K562 (cell line): Measurements from ENCODE around the gene UBXN6. TPM values are rescaled to one million over a fixed set of nuclear protein-coding genes. Genes with fewer than 3 reads are reported as not detected.

ENCODE experiments used
- ATAC-seq: fragments of 200-7000 bp; cut with Tn5 transposase; 3 replicates; pipeline ENCODE4 v1.9.1; 2020; ENCODE audit warnings: moderate library complexity
- BruUV-seq: library from RNA; stranded (reverse); fragments of 400-500 nt; replicated peaks from 2 replicates; lab custom pipeline; 2021; lab: Mats Ljungman, UMichigan
- CTCF ChIA-PET: fragments of 300-600 bp; formaldehyde crosslinking; extraction: SDS; loops from one replicate; lab custom pipeline; 2021; ENCODE audit warnings: low intra/inter-chr PET ratio; lab: Yijun Ruan, JAX
- POLR2A ChIA-PET: fragments of 300-600, 350-650 bp; sonication (Branson Sonifier 250); formaldehyde crosslinking; extraction: SDS; loops from one replicate; lab custom pipeline; 2021; ENCODE audit warnings: antibody characterized with exemption, inconsistent platforms; lab: Yijun Ruan, JAX
- DNase-seq, 4 experiments: peaks; one replicate each; pipeline versions ENCODE4 v3.0.0 to v3.0.0-alpha.2; 2011 to 2018; ENCODE audit warnings: low spot score in 3 of 4, mixed read lengths in 3 of 4; ENCODE audit errors: extremely low read depth in 1 of 4
- FAIRE-seq: peaks from 2 replicates; lab custom pipeline; 2011; peaks lifted over from hg19 to GRCh38; lab: Jason Lieb, UNC
- H2AFZ ChIP-seq: 2 replicates; pipeline ENCODE4 v1.6.0; 2011; ENCODE audit warnings: low read depth, low read length, control low read depth, inconsistent platforms
- H3K27ac ChIP-seq: fragments of 200-600 bp; 3 replicates; pipeline ENCODE4 v1.8.0; 2011; ENCODE audit warnings: low read depth, mild to moderate bottlenecking, control low read depth, inconsistent platforms, low read length, moderate library complexity, mixed read lengths; ENCODE audit errors: extremely low read depth
- H3K27me3 ChIP-seq, 2 experiments: fragments of 300-600 bp in 1 of 2; 2 replicates in 1 of 2; 3 replicates in 1 of 2; pipeline versions ENCODE4 v1.6.0 to v1.8.0; 2011; ENCODE audit warnings: inconsistent platforms in 2 of 2, low read length in 2 of 2, mild to moderate bottlenecking in 1 of 2, mixed read lengths in 1 of 2, moderate library complexity in 1 of 2; ENCODE audit not compliant: control insufficient read depth in 2 of 2, insufficient read depth in 2 of 2
- H3K36me3 ChIP-seq: fragments of 300-600 bp; 3 replicates; pipeline ENCODE4 v1.8.0; 2011; ENCODE audit warnings: mild to moderate bottlenecking, low read length, inconsistent platforms; ENCODE audit not compliant: control insufficient read depth, insufficient read depth
- H3K4me1 ChIP-seq, 2 experiments: fragments of 200-600 bp in 1 of 2; replicated peaks in 1 of 2; 2 replicates in 1 of 2; 3 replicates in 1 of 2; pipeline versions ENCODE4 v1.5.1 to v1.8.0; 2011; ENCODE audit warnings: inconsistent platforms in 2 of 2, low read length in 2 of 2, mild to moderate bottlenecking in 1 of 2, mixed read lengths in 1 of 2, moderate library complexity in 1 of 2; ENCODE audit not compliant: control insufficient read depth in 2 of 2, insufficient read depth in 2 of 2
- H3K4me2 ChIP-seq: 2 replicates; pipeline ENCODE4 v1.6.1; 2011; ENCODE audit warnings: low read length, control low read depth, inconsistent platforms, mixed read lengths; ENCODE audit not compliant: insufficient read depth
- H3K4me3 ChIP-seq: fragments of 200-600 bp; sonication (generic), shearing (Covaris generic); 2 replicates; pipeline ENCODE4 v1.5.1; 2016; ENCODE audit warnings: control low read depth, inconsistent platforms
- H3K79me2 ChIP-seq: fragments of 200-600 bp; 3 replicates; pipeline ENCODE4 v1.8.0; 2011; ENCODE audit warnings: low read length, inconsistent platforms; ENCODE audit not compliant: control insufficient read depth, insufficient read depth
- H3K9ac ChIP-seq, 2 experiments: 2 replicates each; pipeline versions ENCODE4 v1.6.0 to v1.6.1; 2011; ENCODE audit warnings: low read depth in 2 of 2, low read length in 2 of 2, control low read depth in 1 of 2, inconsistent platforms in 1 of 2, mild to moderate bottlenecking in 1 of 2, mixed read lengths in 1 of 2; ENCODE audit not compliant: insufficient read depth in 1 of 2
- H3K9me1 ChIP-seq: one replicate; pipeline ENCODE4 v1.6.0; 2011; ENCODE audit warnings: inconsistent platforms, mild to moderate bottlenecking, low read length, moderate library complexity; ENCODE audit not compliant: control insufficient read depth, insufficient read depth
- H3K9me3 ChIP-seq: replicated peaks from 2 replicates; pipeline ENCODE4 v1.5.1; 2011; ENCODE audit warnings: low read depth, low read length, inconsistent platforms; ENCODE audit not compliant: control insufficient read depth, insufficient read depth
- H4K20me1 ChIP-seq: replicated peaks from 2 replicates; pipeline ENCODE4 v1.6.1; 2011; ENCODE audit warnings: low read length, inconsistent platforms, mixed read lengths; ENCODE audit not compliant: control insufficient read depth, insufficient read depth
- BCOR ChIP-seq: fragments of 450-650 bp; IDR thresholded peaks from 2 replicates; pipeline ENCODE4 v1.6.1; 2016
- CBFA2T3 ChIP-seq: fragments of 450-650 bp; IDR thresholded peaks from 2 replicates; pipeline ENCODE4 v1.6.1; 2017
- CBFB ChIP-seq: sonication (generic); formaldehyde crosslinking; IDR thresholded peaks from 2 replicates; pipeline ENCODE4 v1.4.0; 2020; ENCODE audit warnings: mild to moderate bottlenecking, missing genetic modification reagents
- HDGF ChIP-seq: fragments of 450-650 bp; IDR thresholded peaks from 2 replicates; pipeline ENCODE4 v1.6.1; 2016
- KDM1A ChIP-seq, 2 experiments: fragments of 450-650 bp; IDR thresholded peaks; 2 replicates each; pipeline ENCODE4 v1.6.1; 2016; ENCODE audit warnings: mild to moderate bottlenecking in 2 of 2
- KDM2B ChIP-seq: fragments of 250-450 bp; sonication (Bioruptor Pico); IDR thresholded peaks from 2 replicates; pipeline ENCODE4 v1.8.0; 2021; ENCODE audit warnings: mild to moderate bottlenecking, moderate library complexity
- MED1 ChIP-seq: sonication (generic); formaldehyde crosslinking; IDR thresholded peaks from 2 replicates; pipeline ENCODE4 v1.8.1; 2023; ENCODE audit warnings: missing genetic modification reagents, borderline replicate concordance
- MIER1 ChIP-seq: fragments of 450-650 bp; IDR thresholded peaks from 2 replicates; pipeline ENCODE4 v1.6.1; 2016; ENCODE audit warnings: antibody characterized with exemption, mild to moderate bottlenecking, low read depth
- NR2C1 ChIP-seq, 2 experiments: fragments of 450-650 bp; IDR thresholded peaks; 2 replicates each; pipeline ENCODE4 v1.6.1; 2017; ENCODE audit warnings: mild to moderate bottlenecking in 2 of 2, antibody characterized with exemption in 1 of 2, inconsistent platforms in 1 of 2, missing compliant biosample characterization in 1 of 2, missing genetic modification characterization in 1 of 2
- PHF20 ChIP-seq: fragments of 450-650 bp; IDR thresholded peaks from 2 replicates; pipeline ENCODE4 v1.6.1; 2018; ENCODE audit not compliant: partially characterized antibody
- RBBP5 ChIP-seq: fragments of 200-600 bp; sonication (generic); IDR thresholded peaks from 2 replicates; pipeline ENCODE4 v1.6.1; 2012; ENCODE audit warnings: borderline replicate concordance, mild to moderate bottlenecking, low read length, control low read depth, inconsistent platforms; ENCODE audit not compliant: insufficient read depth, poor library complexity, severe bottlenecking
- STAT5A ChIP-seq: IDR thresholded peaks from 2 replicates; pipeline ENCODE4 v1.6.1; 2012; ENCODE audit warnings: low read length, inconsistent platforms, borderline replicate concordance
- SUPT5H ChIP-seq: fragments of 450-650 bp; IDR thresholded peaks from 2 replicates; pipeline ENCODE4 v1.6.1; 2016
- TSC22D4 ChIP-seq: fragments of 450-650 bp; IDR thresholded peaks from 2 replicates; pipeline ENCODE4 v1.6.1; 2016; ENCODE audit warnings: missing genetic modification characterization, missing biosample characterization, control low read depth
- ZC3H4 ChIP-seq: sonication (generic); formaldehyde crosslinking; IDR thresholded peaks from 2 replicates; pipeline ENCODE4 v1.9.0; 2021; ENCODE audit warnings: missing genetic modification reagents, borderline replicate concordance
- ZNF311 ChIP-seq: fragments of 250-450 bp; sonication (Bioruptor Pico); IDR thresholded peaks from 2 replicates; pipeline ENCODE4 v1.4.0; 2020; ENCODE audit warnings: mild to moderate bottlenecking, moderate library complexity
- WGBS: fragments of 100-300 bp; shearing (Covaris generic); methylation state at CpG from one replicate; pipeline ENCODE4 v1.1.6; 2016; ENCODE audit warnings: low coverage, mixed read lengths; ENCODE audit not compliant: insufficient coverage; ENCODE audit errors: missing lambda C conversion rate; 5-methylcytosine and 5-hydroxymethylcytosine counted together
- in situ Hi-C: fragments of 300-500 bp; cut with MboI; formaldehyde crosslinking; loops from 4 replicates; pipeline ENCODE4 v1.15.0; 2018; ENCODE audit warnings: inconsistent platforms, mixed read lengths
- intact Hi-C: fragments of 100-400 bp; cut with micrococcal nuclease; formaldehyde crosslinking; loops from 2 replicates; pipeline ENCODE4 v1.14.2; 2022
- polyA plus RNA-seq, 8 experiments: library from polyadenylated mRNA; depleted of rRNA in 4 of 8; stranded (reverse) in 5 of 8; unstranded in 3 of 8; fragments of >200 nt; fragmentation: Nextera tagmentation in 2 of 8; fragmentation: Illumina TruSeq in 1 of 8; extraction: Ambion mirVana in 2 of 8; extraction: Trizol in 1 of 8; gene quantifications; 2 replicates each; pipeline versions ENCODE4 v1.2.1 to v1.2.3, GENCODE V29; 2011 to 2014; ENCODE audit warnings: inconsistent platforms in 1 of 8, missing spikeins in 1 of 8
- total RNA-seq, 7 experiments: library from RNA; depleted of rRNA in 6 of 7; stranded (reverse); fragments of >200 nt in 6 of 7; fragmentation: Illumina TruSeq in 2 of 7; extraction: Trizol in 2 of 7; gene quantifications; 2 replicates each; pipeline versions ENCODE4 v1.2.1 to v1.2.3, GENCODE V29; 2011 to 2021; ENCODE audit warnings: low replicate concordance in 1 of 7
- TF ChIP-seq, protein P1 (sequence below): sonication (generic); formaldehyde crosslinking; IDR thresholded peaks from 2 replicates; pipeline ENCODE4 v1.8.0; 2022; ENCODE audit warnings: mild to moderate bottlenecking, missing genetic modification reagents, borderline replicate concordance
- TF ChIP-seq, protein P2 (sequence below), 2 experiments: fragments of 450-650 bp; IDR thresholded peaks; 2 replicates each; pipeline ENCODE4 v1.6.1; 2016
- TF ChIP-seq, protein P3 (sequence below): sonication (generic); formaldehyde crosslinking; IDR thresholded peaks from 2 replicates; pipeline ENCODE4 v1.9.0; 2022; ENCODE audit warnings: mild to moderate bottlenecking, missing genetic modification reagents

UBXN6 gene
- total and polyA plus RNA-seq, 9 of the 15 experiments (the other 6 are each of a cell fraction or from before 2014, with no cell fraction given) = 0.48 to 90.2 (median 29.5) TPM

DNA sequence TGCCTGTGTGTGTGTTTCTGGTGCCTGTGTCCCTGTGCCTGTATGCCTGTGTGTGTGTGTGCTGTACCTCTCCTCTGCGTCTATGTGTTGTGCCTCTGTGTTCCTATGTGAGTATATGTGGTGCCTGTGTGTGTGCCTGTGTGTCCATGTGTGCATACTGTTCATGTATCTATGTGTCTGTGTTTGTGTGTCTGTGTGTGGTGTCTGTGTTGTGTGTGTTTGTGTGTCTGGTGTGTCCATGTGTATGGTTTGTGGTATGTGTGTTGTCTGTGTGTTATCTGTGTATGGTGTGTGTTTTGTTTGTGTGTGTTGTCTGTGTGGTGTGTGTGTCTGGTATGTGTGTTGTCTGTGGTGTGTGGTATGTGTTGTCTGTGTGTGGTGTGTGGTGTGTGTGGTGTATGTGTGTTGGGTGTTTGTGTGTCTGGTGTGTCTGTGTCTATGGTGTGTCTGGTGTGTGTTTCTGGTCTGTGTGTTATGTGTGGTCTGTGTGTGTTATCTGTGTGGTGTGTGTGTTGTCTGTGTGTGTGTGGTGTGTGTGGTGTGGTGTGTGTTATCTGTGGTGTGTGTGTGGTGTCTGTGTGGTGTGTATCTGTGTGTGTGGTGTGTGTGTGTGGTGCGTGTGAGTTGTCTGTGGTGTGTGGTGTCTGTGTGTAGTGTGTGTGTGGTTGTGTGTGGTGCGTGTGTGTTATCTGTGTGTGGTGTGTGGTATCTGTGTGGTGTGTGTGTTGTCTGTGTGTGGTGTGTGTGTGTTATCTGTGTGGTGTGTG is 34.9 kb upstream of the UBXN6 start:
- peak; percentile 94 for FAIRE-seq
- in situ Hi-C loops = no loop called here
- 0 out of 2 replicates have a peak, but pooled peaks have one; percentile 14 for TF ChIP-seq MED1 (CRISPR knock-in tag)
- TF ChIP-seq ZNF311 = no peak
- TF ChIP-seq SUPT5H = peak; percentile 48
- TF ChIP-seq PHF20 = peak; percentile 8
- TF ChIP-seq CBFB (CRISPR knock-in tag) = 0 out of 2 replicates have a peak, but pooled peaks have one; percentile 18
- TF ChIP-seq KDM1A (IDR thresholded peaks at IDR 0.05) = 0 out of 4 replicates have a peak, but pooled peaks of 1 of the 2 experiments have one; percentile 24
- peak; percentile 12; the same call in 1 of the 2 replicates for TF ChIP-seq CBFA2T3
- TF ChIP-seq KDM2B = no peak
- TF ChIP-seq STAT5A = 0 out of 2 replicates have a peak, but pooled peaks have one; percentile 34
- TF ChIP-seq, protein P1, sequence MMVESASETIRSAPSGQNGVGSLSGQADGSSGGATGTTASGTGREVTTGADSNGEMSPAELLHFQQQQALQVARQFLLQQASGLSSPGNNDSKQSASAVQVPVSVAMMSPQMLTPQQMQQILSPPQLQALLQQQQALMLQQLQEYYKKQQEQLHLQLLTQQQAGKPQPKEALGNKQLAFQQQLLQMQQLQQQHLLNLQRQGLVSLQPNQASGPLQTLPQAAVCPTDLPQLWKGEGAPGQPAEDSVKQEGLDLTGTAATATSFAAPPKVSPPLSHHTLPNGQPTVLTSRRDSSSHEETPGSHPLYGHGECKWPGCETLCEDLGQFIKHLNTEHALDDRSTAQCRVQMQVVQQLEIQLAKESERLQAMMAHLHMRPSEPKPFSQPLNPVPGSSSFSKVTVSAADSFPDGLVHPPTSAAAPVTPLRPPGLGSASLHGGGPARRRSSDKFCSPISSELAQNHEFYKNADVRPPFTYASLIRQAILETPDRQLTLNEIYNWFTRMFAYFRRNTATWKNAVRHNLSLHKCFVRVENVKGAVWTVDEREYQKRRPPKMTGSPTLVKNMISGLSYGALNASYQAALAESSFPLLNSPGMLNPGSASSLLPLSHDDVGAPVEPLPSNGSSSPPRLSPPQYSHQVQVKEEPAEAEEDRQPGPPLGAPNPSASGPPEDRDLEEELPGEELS (CRISPR knock-in tag) = 0 out of 2 replicates have a peak, but pooled peaks have one; percentile 72
- TF ChIP-seq RBBP5 = no peak
- peak; percentile 70 for TF ChIP-seq HDGF
- TF ChIP-seq, protein P2, sequence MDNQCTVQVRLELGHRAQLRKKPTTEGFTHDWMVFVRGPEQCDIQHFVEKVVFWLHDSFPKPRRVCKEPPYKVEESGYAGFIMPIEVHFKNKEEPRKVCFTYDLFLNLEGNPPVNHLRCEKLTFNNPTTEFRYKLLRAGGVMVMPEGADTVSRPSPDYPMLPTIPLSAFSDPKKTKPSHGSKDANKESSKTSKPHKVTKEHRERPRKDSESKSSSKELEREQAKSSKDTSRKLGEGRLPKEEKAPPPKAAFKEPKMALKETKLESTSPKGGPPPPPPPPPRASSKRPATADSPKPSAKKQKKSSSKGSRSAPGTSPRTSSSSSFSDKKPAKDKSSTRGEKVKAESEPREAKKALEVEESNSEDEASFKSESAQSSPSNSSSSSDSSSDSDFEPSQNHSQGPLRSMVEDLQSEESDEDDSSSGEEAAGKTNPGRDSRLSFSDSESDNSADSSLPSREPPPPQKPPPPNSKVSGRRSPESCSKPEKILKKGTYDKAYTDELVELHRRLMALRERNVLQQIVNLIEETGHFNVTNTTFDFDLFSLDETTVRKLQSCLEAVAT (IDR thresholded peaks at IDR 0.05) = peak; percentile 30 to 42; a peak in 3 of 4 replicates
- TF ChIP-seq, protein P3, sequence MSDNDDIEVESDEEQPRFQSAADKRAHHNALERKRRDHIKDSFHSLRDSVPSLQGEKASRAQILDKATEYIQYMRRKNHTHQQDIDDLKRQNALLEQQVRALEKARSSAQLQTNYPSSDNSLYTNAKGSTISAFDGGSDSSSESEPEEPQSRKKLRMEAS (CRISPR knock-in tag) = 0 out of 2 replicates have a peak, but pooled peaks have one; percentile 18
- TF ChIP-seq ZC3H4 (CRISPR knock-in tag) = 0 out of 2 replicates have a peak, but pooled peaks have one; percentile 43
- TF ChIP-seq TSC22D4 (tag) = peak; percentile 18; the same call in 1 of the 2 replicates
- TF ChIP-seq BCOR = peak; percentile 20
- 0 out of 2 replicates have a peak, but pooled peaks have one; percentile 7 for TF ChIP-seq NR2C1 (IDR thresholded peaks at IDR 0.05)
- TF ChIP-seq NR2C1 (tag; IDR thresholded peaks at IDR 0.05) = no peak
- TF ChIP-seq MIER1 = no peak

More for the DNA sequence above, 34.9 kb upstream of the UBXN6 start:
- Histone ChIP-seq H4K20me1 (no peaks in the 10 kb centered on the region), H3K27me3 (no peaks in the 10 kb centered on the region), H3K79me2 (no peaks in the 10 kb centered on the region), H2AFZ (no peak overlapping the region), H3K27ac (no peak overlapping the region; the same call in 2 of the 3 replicates), H3K36me3 (peaks cover 63% of the 10 kb centered on the region), H3K9me1 (no peaks in the 10 kb centered on the region), H3K4me2 (no peak overlapping the region), H3K4me3 (no peak overlapping the region), H3K9ac (no peak overlapping the region), H3K4me1 (peaks cover 0 to 9% of the 10 kb centered on the region in 2 experiments; a peak in 1 of 5 replicates), H3K9me3 (peaks cover 3% of the 10 kb centered on the region; the same call in 1 of the 2 replicates)
- intact Hi-C loops = no loop called here
- POLR2A ChIA-PET = no interaction called here
- no peak for DNase-seq
- 91% methylated on average over 3 of the region's 3 CpGs for WGBS
- CTCF ChIA-PET = no interaction called here
- BruUV-seq = no TSS peak
- no peak for ATAC-seq
